ENCODE measurements around the gene TRIM67. TPM values are rescaled to one million over a fixed set of nuclear protein-coding genes. Genes with fewer than 3 reads are reported as not detected.
A peak's percentile ranks its signal among the peaks of the same experiment; 100 is the strongest.

TRIM67 gene
- total and polyA plus RNA-seq, 9 of the 15 experiments (the other 6 are each of a cell fraction or from before 2014, with no cell fraction given), result 0.04 to 0.60 (median 0.31) TPM

DNA sequence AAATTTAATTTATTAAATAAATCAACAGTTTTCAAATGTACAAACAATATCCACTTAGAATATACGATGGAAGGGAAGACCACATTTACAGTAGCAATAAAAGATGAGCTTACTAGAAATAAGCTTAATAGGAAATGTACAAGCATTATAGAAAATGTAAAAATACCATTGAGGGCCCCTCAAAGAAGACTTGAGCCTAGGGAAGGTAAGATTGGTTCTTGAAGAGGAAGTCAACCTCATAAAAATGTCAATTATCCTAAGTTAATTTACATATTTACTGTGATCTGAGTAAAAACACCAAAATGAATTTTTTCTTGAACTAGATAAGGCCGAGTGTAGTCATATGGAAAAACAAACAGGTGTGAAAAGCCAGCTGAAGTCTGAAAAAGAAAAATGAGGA lies 39.7 kb upstream of the TRIM67 start:
- H3K4me1 ChIP-seq (replicated peaks in 1 of 2; ENCODE audit: control insufficient read depth in 2 of 2, insufficient read depth in 2 of 2, low read length in 2 of 2), result no peaks in the 10 kb centered on the region; a peak in 1 of 5 replicates
- no peak overlapping the region for H3K27ac ChIP-seq (ENCODE audit: extremely low read depth, low read depth, low read length)
- no peak for DNase-seq (ENCODE audit: extremely low read depth in 1 of 4, low spot score in 3 of 4)
- H3K36me3 ChIP-seq (ENCODE audit: control insufficient read depth, insufficient read depth, low read length), result no peaks in the 10 kb centered on the region
- no peaks in the 10 kb centered on the region for H4K20me1 ChIP-seq (replicated peaks; ENCODE audit: control insufficient read depth, insufficient read depth, low read length)
- POLR2A ChIA-PET, result interaction anchor here (0.8 kb wide), 1 partner anchor 31 kb away, joined by 5 read pairs; no protein-coding TSS in a partner anchor
- CTCF ChIA-PET (ENCODE audit: low intra/inter-chr PET ratio), result no interaction called here
- no TSS peak for BruUV-seq (replicated peaks)
- H3K79me2 ChIP-seq (ENCODE audit: control insufficient read depth, insufficient read depth, low read length), result no peaks in the 10 kb centered on the region
- no peak overlapping the region for H3K9ac ChIP-seq (ENCODE audit: insufficient read depth in 1 of 2, low read depth in 2 of 2, low read length in 2 of 2)
- no peak overlapping the region for H2AFZ ChIP-seq (ENCODE audit: low read depth, low read length)
- H3K9me1 ChIP-seq (ENCODE audit: control insufficient read depth, insufficient read depth, low read length), result no peaks in the 10 kb centered on the region
- intact Hi-C loops (cut with micrococcal nuclease), result no loop called here
- TF ChIP-seq, protein P1, sequence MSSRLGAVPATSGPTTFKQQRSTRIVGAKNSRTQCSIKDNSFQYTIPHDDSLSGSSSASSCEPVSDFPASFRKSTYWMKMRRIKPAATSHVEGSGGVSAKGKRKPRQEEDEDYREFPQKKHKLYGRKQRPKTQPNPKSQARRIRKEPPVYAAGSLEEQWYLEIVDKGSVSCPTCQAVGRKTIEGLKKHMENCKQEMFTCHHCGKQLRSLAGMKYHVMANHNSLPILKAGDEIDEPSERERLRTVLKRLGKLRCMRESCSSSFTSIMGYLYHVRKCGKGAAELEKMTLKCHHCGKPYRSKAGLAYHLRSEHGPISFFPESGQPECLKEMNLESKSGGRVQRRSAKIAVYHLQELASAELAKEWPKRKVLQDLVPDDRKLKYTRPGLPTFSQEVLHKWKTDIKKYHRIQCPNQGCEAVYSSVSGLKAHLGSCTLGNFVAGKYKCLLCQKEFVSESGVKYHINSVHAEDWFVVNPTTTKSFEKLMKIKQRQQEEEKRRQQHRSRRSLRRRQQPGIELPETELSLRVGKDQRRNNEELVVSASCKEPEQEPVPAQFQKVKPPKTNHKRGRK (tag; IDR thresholded peaks at IDR 0.05), result 0 out of 2 replicates have a peak, but pooled peaks have one; percentile 33
- TF ChIP-seq JUNB (CRISPR knock-in tag; conservative IDR thresholded peaks at IDR 0.05), result no peak
- TF ChIP-seq, protein P2, sequence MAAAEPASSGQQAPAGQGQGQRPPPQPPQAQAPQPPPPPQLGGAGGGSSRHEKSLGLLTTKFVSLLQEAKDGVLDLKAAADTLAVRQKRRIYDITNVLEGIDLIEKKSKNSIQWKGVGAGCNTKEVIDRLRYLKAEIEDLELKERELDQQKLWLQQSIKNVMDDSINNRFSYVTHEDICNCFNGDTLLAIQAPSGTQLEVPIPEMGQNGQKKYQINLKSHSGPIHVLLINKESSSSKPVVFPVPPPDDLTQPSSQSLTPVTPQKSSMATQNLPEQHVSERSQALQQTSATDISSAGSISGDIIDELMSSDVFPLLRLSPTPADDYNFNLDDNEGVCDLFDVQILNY (CRISPR knock-in tag; IDR thresholded peaks at IDR 0.05), result no peak
- in situ Hi-C loops (cut with MboI), result no loop called here
- WGBS (ENCODE audit: insufficient coverage, low coverage, missing lambda C conversion rate), result 10% methylated on average over 2 of the region's 2 CpGs
- ATAC-seq, result no peak
- H3K27me3 ChIP-seq (ENCODE audit: control insufficient read depth in 2 of 2, insufficient read depth in 2 of 2, low read length in 2 of 2), result peaks cover 7 to 20% of the 10 kb centered on the region in 2 experiments
- H3K4me2 ChIP-seq (ENCODE audit: insufficient read depth, low read length), result no peak overlapping the region
- H3K9me3 ChIP-seq (replicated peaks; ENCODE audit: control insufficient read depth, insufficient read depth, low read depth, low read length), result no peaks in the 10 kb centered on the region
- no peak for FAIRE-seq
- H3K4me3 ChIP-seq, result no peak overlapping the region

All from K562 (cell line).